ENCODE measurements around the gene MRC1.
A peak's percentile ranks its signal among the peaks of the same experiment; 100 is the strongest.

MRC1 gene

GRCh38 chr10:17795813-17796594, 13.1 kb upstream of the MRC1 start:
- no peak for DNase-seq

GRCh38 chr10:17801507-17801906, 7.6 kb upstream of the MRC1 start:
- no peak for DNase-seq

GRCh38 chr10:17802350-17802749, 6.8 kb upstream of the MRC1 start:
- no peak for DNase-seq

- no peak for DNase-seq
Observed at GRCh38 chr10:17802976-17803375, 6.2 kb upstream of the MRC1 start.

- DNase-seq: no peak
Observed at GRCh38 chr10:17805330-17805729, 3.8 kb upstream of the MRC1 start.

- DNase-seq: peak; percentile 68
Observed at GRCh38 chr10:17805921-17806577, 3.1 kb upstream of the MRC1 start.

- DNase-seq: no peak
Observed at GRCh38 chr10:17811146-17811865, 2.2 kb downstream of the MRC1 start.

GRCh38 chr10:17814973-17815372, 5.8 kb downstream of the MRC1 start:
- DNase-seq: no peak

GRCh38 chr10:17816199-17816598, 7.1 kb downstream of the MRC1 start:
- no peak for DNase-seq

- DNase-seq: no peak
Observed at GRCh38 chr10:17817316-17817715, 8.2 kb downstream of the MRC1 start.

GRCh38 chr10:17817790-17818189, 8.6 kb downstream of the MRC1 start:
- DNase-seq: no peak

GRCh38 chr10:17819836-17820235, 10.7 kb downstream of the MRC1 start:
- no peak for DNase-seq

- DNase-seq: no peak
Observed at GRCh38 chr10:17820943-17821342, 11.8 kb downstream of the MRC1 start.

- DNase-seq: no peak
Observed at GRCh38 chr10:17821893-17822292, 12.7 kb downstream of the MRC1 start.

GRCh38 chr10:17831341-17831740, 22.2 kb downstream of the MRC1 start:
- DNase-seq: no peak

- no peak for DNase-seq
Observed at GRCh38 chr10:17831896-17832295, 22.7 kb downstream of the MRC1 start.

- DNase-seq: no peak
Observed at GRCh38 chr10:17833656-17834055, 24.5 kb downstream of the MRC1 start.

GRCh38 chr10:17835688-17836087, 26.5 kb downstream of the MRC1 start:
- no peak for DNase-seq

- peak; percentile 34 for DNase-seq
Observed at GRCh38 chr10:17836942-17837341, 27.8 kb downstream of the MRC1 start.

GRCh38 chr10:17838080-17838648, 29.0 kb downstream of the MRC1 start:
- no peak for DNase-seq

GRCh38 chr10:17841050-17841449, 31.9 kb downstream of the MRC1 start:
- no peak for DNase-seq

GRCh38 chr10:17842641-17843040, 33.5 kb downstream of the MRC1 start:
- DNase-seq: no peak

GRCh38 chr10:17847585-17848296, 38.6 kb downstream of the MRC1 start:
- peak; percentile 73 for DNase-seq
